Activated CD8-positive, alpha-beta memory T cell treated with anti-CD3 and anti-CD28 coated beads for 4 hours (primary cell): ENCODE results near the gene STAC2.

Experiments
- DNase-seq, 2 donors: peaks; one replicate each; pipeline ENCODE4 v3.0.0-alpha.2; 2020; ENCODE audit warnings: low read depth in 2 of 2

Gene STAC2

GRCh38 chr17:39164675-39165143 lies 61.0 kb downstream of the STAC2 start:
- DNase-seq, result peak; percentile 53 to 58

GRCh38 chr17:39161962-39162361 lies 63.8 kb downstream of the STAC2 start:
- no peak for DNase-seq
